ENCODE results near the gene FBXL17. TPM values are rescaled to one million over a fixed set of nuclear protein-coding genes. Genes with fewer than 3 reads are reported as not detected.
"Not testable (repeated sequence)": the region's sequence is repeated elsewhere in the genome, so short reads cannot be mapped to it uniquely, and the experiment has no call there.

The FBXL17 gene
- total and polyA plus RNA-seq, 2 donors, result 12.3 to 13.5 TPM

DNA sequence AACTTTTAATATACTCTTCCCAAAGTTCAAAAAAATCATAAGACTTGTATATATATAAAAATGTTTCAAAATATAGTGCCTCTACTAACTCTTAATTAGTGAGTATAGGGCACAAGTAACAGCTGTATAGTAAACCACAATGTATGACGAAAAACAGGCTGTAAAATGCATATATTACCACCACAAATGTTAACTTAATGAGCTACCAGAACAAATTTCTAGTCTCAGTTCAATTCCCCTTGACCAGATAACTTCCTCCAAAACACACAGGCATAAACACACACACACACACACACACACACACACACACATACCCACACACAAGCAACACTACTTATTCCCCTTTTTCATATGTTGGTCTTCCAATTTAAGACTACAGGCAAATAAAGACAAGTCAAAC lies 78.8 kb downstream of the FBXL17 start:
- Histone ChIP-seq H3K4me1 (ENCODE audit: control insufficient read depth in 2 of 2, insufficient read depth in 2 of 2, low read length in 2 of 2) (no peaks in the 10 kb centered on the region), H3K4me3 (ENCODE audit: low read length in 2 of 2) (no peak overlapping the region), H3K36me3 (ENCODE audit: control insufficient read depth in 2 of 2, insufficient read depth in 2 of 2, low read length in 1 of 2) (no peaks in the 10 kb centered on the region), H3K27ac (ENCODE audit: low read depth in 1 of 2, low read length in 1 of 2) (no peak overlapping the region), H3K9me3 (ENCODE audit: control insufficient read depth in 2 of 2, insufficient read depth in 1 of 2, low read length in 1 of 2) (no peaks in the 10 kb centered on the region), H3K27me3 (ENCODE audit: control insufficient read depth in 2 of 2, insufficient read depth in 1 of 2, low read length in 1 of 2) (no peaks in the 10 kb centered on the region)
- no peak for DNase-seq (ENCODE audit: low read depth in 6 of 9, low spot score in 9 of 9)
- WGBS, result 94% methylated on average over 1 of the region's 1 CpG

DNA sequence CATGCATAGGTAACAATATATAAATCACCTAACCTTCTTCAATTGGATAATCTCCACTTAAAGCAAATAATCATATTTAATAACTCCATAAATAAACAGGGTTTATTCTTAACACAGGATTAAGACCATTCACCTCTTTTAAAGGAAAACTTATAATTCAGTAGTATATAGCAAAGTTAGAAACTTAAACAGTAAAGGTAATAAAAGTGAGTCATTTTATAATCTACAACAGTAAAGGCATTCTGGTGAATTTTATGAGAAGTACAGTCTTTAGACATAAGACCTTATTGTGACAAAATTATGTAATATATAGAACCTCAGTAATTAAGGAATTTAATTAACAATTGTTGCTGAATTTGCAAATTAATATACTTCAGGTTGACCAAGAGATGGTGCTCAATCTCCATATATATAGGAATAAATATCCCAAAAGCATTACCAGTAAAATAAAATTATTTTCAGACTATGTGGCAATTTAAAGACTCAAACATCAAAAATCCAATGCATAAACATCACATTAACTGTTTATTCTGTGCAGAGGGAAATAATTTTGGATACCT lies 84.8 kb downstream of the FBXL17 start:
- no peaks in the 10 kb centered on the region for H3K9me3 ChIP-seq (ENCODE audit: control insufficient read depth in 2 of 2, insufficient read depth in 1 of 2, low read length in 1 of 2)
- H3K4me3 ChIP-seq (ENCODE audit: low read length in 2 of 2), result no peak overlapping the region
- H3K27ac ChIP-seq (ENCODE audit: low read depth in 1 of 2, low read length in 1 of 2), result no peak overlapping the region
- H3K36me3 ChIP-seq (ENCODE audit: control insufficient read depth in 2 of 2, insufficient read depth in 2 of 2, low read length in 1 of 2), result no peaks in the 10 kb centered on the region
- no peak for DNase-seq (ENCODE audit: low read depth in 6 of 9, low spot score in 9 of 9)
- no peaks in the 10 kb centered on the region for H3K4me1 ChIP-seq (ENCODE audit: control insufficient read depth in 2 of 2, insufficient read depth in 2 of 2, low read length in 2 of 2)
- H3K27me3 ChIP-seq (ENCODE audit: control insufficient read depth in 2 of 2, insufficient read depth in 1 of 2, low read length in 1 of 2), result no peaks in the 10 kb centered on the region

DNA sequence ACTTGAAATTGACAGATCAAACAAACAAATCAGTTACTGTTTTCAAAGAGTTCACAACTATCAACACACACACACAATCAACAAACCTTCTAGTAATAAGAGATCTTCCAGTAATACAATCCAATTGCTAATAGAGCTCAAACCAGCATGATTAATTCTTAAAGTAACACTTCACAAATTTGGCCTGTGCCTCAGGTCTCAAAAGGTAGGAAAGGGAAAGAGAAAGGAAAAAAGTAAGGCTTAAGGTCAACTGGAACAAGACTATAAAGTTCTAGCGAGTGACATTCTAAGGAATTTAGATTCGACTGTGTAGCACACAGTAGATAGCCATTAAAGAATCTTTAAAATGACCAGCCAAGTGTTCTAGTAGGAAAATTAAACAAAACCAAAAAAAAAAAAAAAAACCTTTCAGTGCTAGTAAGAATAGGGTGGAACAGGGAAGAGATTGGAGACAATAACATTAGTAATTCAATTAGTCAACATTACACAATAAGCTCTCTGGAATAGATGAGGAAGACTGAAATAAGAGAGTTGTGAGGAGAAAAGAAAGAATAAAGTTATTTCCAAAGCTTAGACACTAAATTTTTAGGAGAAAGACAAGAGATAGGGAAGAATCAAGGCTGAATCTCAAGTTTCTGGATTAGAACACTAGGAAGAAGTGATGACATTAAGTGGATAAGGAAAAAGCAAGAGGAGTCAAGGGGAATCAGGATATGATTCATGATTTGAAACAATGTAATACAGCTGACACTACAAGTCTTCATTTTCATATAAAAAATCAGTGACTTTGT lies 86.1 kb downstream of the FBXL17 start:
- no peaks in the 10 kb centered on the region for H3K9me3 ChIP-seq (ENCODE audit: control insufficient read depth in 2 of 2, insufficient read depth in 1 of 2, low read length in 1 of 2)
- no peak overlapping the region for H3K4me3 ChIP-seq (ENCODE audit: low read length in 2 of 2)
- no peak for DNase-seq (ENCODE audit: low read depth in 6 of 9, low spot score in 9 of 9)
- no peaks in the 10 kb centered on the region for H3K27me3 ChIP-seq (ENCODE audit: control insufficient read depth in 2 of 2, insufficient read depth in 1 of 2, low read length in 1 of 2)
- H3K4me1 ChIP-seq (ENCODE audit: control insufficient read depth in 2 of 2, insufficient read depth in 2 of 2, low read length in 2 of 2), result no peaks in the 10 kb centered on the region
- no peaks in the 10 kb centered on the region for H3K36me3 ChIP-seq (ENCODE audit: control insufficient read depth in 2 of 2, insufficient read depth in 2 of 2, low read length in 1 of 2)
- H3K27ac ChIP-seq (ENCODE audit: low read depth in 1 of 2, low read length in 1 of 2), result no peak overlapping the region
- WGBS, result 97% methylated on average over 2 of the region's 2 CpGs

DNA sequence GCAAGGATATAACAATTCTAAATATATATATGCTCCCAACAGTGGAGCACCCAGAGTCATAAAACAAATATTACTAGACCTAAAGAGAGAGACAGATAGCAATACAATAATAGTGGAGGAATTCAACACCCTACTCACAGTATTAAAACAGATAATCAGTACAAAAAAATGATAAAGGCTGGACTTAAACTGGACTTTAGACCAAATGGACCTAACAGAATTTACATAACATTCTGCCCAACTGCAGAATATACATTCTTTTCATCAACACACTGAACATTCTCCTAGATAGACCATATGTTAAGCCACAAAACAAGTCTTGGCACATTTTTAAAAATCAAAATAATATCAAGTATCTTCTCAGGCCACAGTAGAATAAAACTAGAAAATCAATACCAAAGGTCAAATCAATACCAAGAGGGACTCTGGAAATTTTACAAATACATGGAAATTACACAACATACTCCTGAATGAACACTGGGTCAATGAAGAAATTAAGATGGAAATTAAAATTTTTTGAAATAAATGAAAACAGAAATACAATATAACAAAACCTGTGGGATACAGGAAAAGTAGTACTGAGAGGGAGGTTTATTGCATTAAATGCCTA lies 100.8 kb downstream of the FBXL17 start:
- Histone ChIP-seq H3K27ac (ENCODE audit: low read depth in 1 of 2, low read length in 1 of 2) (no peak overlapping the region), H3K9me3 (ENCODE audit: control insufficient read depth in 2 of 2, insufficient read depth in 1 of 2, low read length in 1 of 2) (no peaks in the 10 kb centered on the region), H3K4me1 (ENCODE audit: control insufficient read depth in 2 of 2, insufficient read depth in 2 of 2, low read length in 2 of 2) (no peaks in the 10 kb centered on the region), H3K36me3 (ENCODE audit: control insufficient read depth in 2 of 2, insufficient read depth in 2 of 2, low read length in 1 of 2) (peaks cover 0 to 3% of the 10 kb centered on the region in 2 donors), H3K27me3 (ENCODE audit: control insufficient read depth in 2 of 2, insufficient read depth in 1 of 2, low read length in 1 of 2) (no peaks in the 10 kb centered on the region), H3K4me3 (ENCODE audit: low read length in 2 of 2) (no peak overlapping the region)
- no peak for DNase-seq (ENCODE audit: low read depth in 6 of 9, low spot score in 9 of 9)

DNA sequence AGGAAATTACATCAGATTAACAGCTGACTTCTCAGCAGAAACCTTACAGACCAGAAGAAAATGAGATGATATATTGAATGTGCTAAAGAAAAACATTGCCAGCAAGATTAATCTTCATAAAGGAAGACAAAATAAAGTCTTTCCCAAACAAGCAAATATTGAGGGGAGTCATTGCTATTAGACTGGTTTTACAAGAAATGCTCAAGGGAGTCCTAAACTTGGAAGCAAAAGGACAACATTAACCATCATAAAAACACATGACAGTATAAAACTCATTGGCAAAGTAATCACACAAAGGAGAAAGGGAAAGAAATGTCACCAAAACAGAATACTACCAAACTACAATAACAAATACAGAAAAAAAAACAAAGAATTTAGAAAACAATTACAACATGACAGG lies 101.7 kb downstream of the FBXL17 start:
- H3K27me3 ChIP-seq (ENCODE audit: control insufficient read depth in 2 of 2, insufficient read depth in 1 of 2, low read length in 1 of 2), result no peaks in the 10 kb centered on the region
- no peak overlapping the region for H3K4me3 ChIP-seq (ENCODE audit: low read length in 2 of 2)
- no peak for DNase-seq (ENCODE audit: low read depth in 6 of 9, low spot score in 9 of 9)
- H3K4me1 ChIP-seq (ENCODE audit: control insufficient read depth in 2 of 2, insufficient read depth in 2 of 2, low read length in 2 of 2), result no peaks in the 10 kb centered on the region
- H3K36me3 ChIP-seq (ENCODE audit: control insufficient read depth in 2 of 2, insufficient read depth in 2 of 2, low read length in 1 of 2), result peaks cover 0 to 3% of the 10 kb centered on the region in 2 donors
- H3K9me3 ChIP-seq (ENCODE audit: control insufficient read depth in 2 of 2, insufficient read depth in 1 of 2, low read length in 1 of 2), result no peaks in the 10 kb centered on the region
- H3K27ac ChIP-seq (ENCODE audit: low read depth in 1 of 2, low read length in 1 of 2), result no peak overlapping the region

DNA sequence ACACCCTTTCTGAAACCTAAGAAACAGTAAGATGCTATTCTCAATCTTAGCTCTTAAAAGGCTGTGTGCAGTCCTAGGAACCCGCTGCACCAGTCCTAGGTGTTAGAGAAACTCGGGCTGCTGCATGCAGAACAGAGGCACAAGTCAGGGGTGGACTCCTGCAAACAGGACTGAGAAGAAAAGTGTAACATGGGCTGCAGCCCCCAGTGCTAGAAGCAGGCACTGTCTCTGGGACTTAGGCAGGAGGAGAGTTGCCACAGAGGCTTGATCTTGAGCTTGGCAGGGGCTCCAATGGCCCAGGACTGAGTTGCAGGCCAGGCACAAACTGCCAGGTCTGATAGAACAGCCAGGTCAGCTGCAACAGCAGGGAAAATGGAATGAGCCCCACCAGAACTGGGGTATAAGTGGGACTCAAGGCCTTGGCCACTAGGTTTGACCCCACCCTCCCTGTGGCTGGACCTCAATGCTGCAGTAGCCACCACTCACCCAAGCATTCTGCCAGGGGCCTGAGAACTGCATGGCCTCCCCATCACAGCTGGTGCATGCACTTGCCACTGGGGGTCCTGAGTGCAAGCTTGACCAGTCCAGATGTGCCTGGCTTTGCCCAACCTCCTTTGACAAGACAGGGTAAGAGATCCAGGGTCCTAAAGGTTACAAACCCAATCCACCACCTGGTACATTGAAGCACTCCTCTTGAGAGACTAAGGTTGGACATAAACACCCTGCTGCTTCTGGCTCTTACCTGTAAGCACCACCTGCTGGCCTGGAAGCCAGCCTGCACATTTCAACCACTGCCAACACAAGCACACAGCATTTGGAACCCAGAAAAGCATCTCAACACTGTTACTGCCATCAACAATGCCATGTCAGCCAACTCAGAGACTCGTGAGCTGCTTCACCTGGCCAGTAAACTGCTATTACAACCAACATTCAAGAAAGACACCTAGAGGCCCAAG lies 103.3 kb downstream of the FBXL17 start:
- 97% methylated on average over 3 of the region's 3 CpGs for WGBS
- Histone ChIP-seq H3K4me3 (ENCODE audit: low read length in 2 of 2) (no peak overlapping the region), H3K27me3 (ENCODE audit: control insufficient read depth in 2 of 2, insufficient read depth in 1 of 2, low read length in 1 of 2) (no peaks in the 10 kb centered on the region), H3K36me3 (ENCODE audit: control insufficient read depth in 2 of 2, insufficient read depth in 2 of 2, low read length in 1 of 2) (peaks cover 0 to 3% of the 10 kb centered on the region in 2 donors), H3K27ac (ENCODE audit: low read depth in 1 of 2, low read length in 1 of 2) (no peak overlapping the region), H3K4me1 (ENCODE audit: control insufficient read depth in 2 of 2, insufficient read depth in 2 of 2, low read length in 2 of 2) (no peaks in the 10 kb centered on the region), H3K9me3 (ENCODE audit: control insufficient read depth in 2 of 2, insufficient read depth in 1 of 2, low read length in 1 of 2) (no peaks in the 10 kb centered on the region)
- no peak for DNase-seq (ENCODE audit: low read depth in 6 of 9, low spot score in 9 of 9)

DNA sequence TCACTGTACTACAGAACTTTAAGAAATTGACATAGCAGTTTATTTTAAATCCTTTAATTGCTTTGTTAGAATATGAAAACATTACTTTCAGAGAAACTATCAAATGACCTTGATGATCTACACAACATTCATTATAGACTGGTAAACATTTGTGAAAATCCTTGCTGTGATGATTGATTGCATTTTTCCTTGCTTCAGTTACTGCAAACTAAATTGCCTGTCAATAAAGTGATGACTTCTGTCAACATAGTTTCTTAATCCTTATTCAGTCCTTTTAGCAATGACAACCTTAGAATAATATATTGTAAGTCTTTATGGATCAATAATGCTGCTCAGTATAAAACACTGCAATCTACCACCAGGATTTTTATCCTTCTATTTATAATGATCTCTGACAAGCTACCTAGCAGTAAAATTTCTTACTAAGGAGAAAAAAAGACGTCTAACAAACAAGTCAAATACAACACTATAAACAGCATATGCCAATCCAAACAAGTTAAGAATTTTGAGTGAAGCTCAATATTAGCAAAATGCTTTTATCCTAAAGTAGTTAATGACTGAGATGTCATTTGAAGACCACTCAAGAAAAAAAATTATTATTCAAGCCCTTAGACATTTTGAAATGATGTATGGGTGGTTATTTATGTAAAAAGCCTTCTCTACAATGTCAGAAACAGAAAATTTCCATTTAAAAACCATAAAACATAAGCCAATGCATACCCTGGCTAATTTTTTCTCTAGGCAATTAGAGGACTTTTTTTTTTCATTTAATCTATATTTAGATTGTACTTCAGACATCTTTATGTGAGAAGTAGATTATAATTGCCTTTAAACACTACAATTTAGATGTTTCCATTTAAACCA lies 105.5 kb downstream of the FBXL17 start:
- Histone ChIP-seq H3K27ac (ENCODE audit: low read depth in 1 of 2, low read length in 1 of 2) (no peak overlapping the region), H3K36me3 (ENCODE audit: control insufficient read depth in 2 of 2, insufficient read depth in 2 of 2, low read length in 1 of 2) (peaks cover 0 to 3% of the 10 kb centered on the region in 2 donors), H3K9me3 (ENCODE audit: control insufficient read depth in 2 of 2, insufficient read depth in 1 of 2, low read length in 1 of 2) (no peaks in the 10 kb centered on the region), H3K27me3 (ENCODE audit: control insufficient read depth in 2 of 2, insufficient read depth in 1 of 2, low read length in 1 of 2) (no peaks in the 10 kb centered on the region), H3K4me1 (ENCODE audit: control insufficient read depth in 2 of 2, insufficient read depth in 2 of 2, low read length in 2 of 2) (no peaks in the 10 kb centered on the region), H3K4me3 (ENCODE audit: low read length in 2 of 2) (no peak overlapping the region)
- 97% methylated on average over 1 of the region's 1 CpG for WGBS
- DNase-seq (ENCODE audit: low read depth in 6 of 9, low spot score in 9 of 9), result no peak

DNA sequence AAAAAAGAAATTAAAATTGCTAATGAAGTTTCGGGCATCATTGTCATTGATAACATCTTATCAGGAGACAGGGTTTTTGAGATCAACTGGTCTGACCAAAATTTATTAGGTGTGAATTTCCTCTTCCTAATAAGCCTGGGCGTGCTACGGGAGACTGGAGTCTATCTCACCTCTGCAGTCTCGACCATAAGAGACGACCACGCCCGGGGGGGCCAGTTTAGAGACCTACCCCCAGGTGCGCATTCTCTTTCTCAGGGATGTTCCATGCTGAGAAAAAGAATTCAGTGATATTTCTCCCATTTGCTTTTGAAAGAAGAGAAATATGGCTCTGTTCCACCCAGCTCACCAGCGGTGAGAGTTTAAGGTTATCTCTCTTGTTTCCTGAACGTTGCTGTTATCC lies 107.8 kb downstream of the FBXL17 start:
- H3K27ac ChIP-seq (ENCODE audit: low read depth in 1 of 2, low read length in 1 of 2); DNase-seq (ENCODE audit: low read depth in 6 of 9, low spot score in 9 of 9); H3K36me3 ChIP-seq (ENCODE audit: control insufficient read depth in 2 of 2, insufficient read depth in 2 of 2, low read length in 1 of 2); H3K27me3 ChIP-seq (ENCODE audit: control insufficient read depth in 2 of 2, insufficient read depth in 1 of 2, low read length in 1 of 2); H3K4me3 ChIP-seq (ENCODE audit: low read length in 2 of 2); H3K9me3 ChIP-seq (ENCODE audit: control insufficient read depth in 2 of 2, insufficient read depth in 1 of 2, low read length in 1 of 2); H3K4me1 ChIP-seq (ENCODE audit: control insufficient read depth in 2 of 2, insufficient read depth in 2 of 2, low read length in 2 of 2): not testable (repeated sequence)
- WGBS, result 97% methylated on average over 10 of the region's 10 CpGs
